ENCODE results near the gene FAM89B.

GRCh38 chr11:65569973-65570918 is 2.1 kb upstream of the FAM89B start, which contains the start of gene ZNRD2:
- TF ChIP-seq POLR2AphosphoS5 (IDR thresholded peaks at IDR 0.05) (peak; percentile 96 to 99), POLR2A (IDR thresholded peaks at IDR 0.05) (peak in 3 of 4 donors; percentile 44 to 86 (median 52))
- TF ChIP-seq, protein P1, sequence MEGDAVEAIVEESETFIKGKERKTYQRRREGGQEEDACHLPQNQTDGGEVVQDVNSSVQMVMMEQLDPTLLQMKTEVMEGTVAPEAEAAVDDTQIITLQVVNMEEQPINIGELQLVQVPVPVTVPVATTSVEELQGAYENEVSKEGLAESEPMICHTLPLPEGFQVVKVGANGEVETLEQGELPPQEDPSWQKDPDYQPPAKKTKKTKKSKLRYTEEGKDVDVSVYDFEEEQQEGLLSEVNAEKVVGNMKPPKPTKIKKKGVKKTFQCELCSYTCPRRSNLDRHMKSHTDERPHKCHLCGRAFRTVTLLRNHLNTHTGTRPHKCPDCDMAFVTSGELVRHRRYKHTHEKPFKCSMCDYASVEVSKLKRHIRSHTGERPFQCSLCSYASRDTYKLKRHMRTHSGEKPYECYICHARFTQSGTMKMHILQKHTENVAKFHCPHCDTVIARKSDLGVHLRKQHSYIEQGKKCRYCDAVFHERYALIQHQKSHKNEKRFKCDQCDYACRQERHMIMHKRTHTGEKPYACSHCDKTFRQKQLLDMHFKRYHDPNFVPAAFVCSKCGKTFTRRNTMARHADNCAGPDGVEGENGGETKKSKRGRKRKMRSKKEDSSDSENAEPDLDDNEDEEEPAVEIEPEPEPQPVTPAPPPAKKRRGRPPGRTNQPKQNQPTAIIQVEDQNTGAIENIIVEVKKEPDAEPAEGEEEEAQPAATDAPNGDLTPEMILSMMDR (IDR thresholded peaks at IDR 0.05) = peak in 5 of 6 experiments; percentile 40 to 85 (median 71)
